HCT116 (cell line): ENCODE results near the gene VSNL1. TPM values are rescaled to one million over a fixed set of nuclear protein-coding genes. Genes with fewer than 3 reads are reported as not detected.

ENCODE experiments used
- ATAC-seq: fragments of 200-7000 bp; cut with Tn5 transposase; 2 replicates; pipeline ENCODE4 v1.9.1; 2020; ENCODE audit warnings: mild to moderate bottlenecking, moderate library complexity
- BruUV-seq: library from RNA; stranded (reverse); fragments of 400-500 nt; replicated peaks from 2 replicates; lab custom pipeline; 2021; lab: Mats Ljungman, UMichigan
- CTCF ChIA-PET: fragments of 300-600 bp; sonication (Branson Sonifier 250); formaldehyde crosslinking; loops from one replicate; lab custom pipeline; 2021; ENCODE audit warnings: antibody characterized with exemption; lab: Charles Lee
- POLR2A ChIA-PET: fragments of 300-600, 350-600 bp; sonication (Branson Sonifier 250); formaldehyde crosslinking; loops from one replicate; lab custom pipeline; 2021; ENCODE audit warnings: antibody characterized with exemption; lab: Charles Lee
- RAD21 ChIA-PET, 2 experiments: fragments of 300-600 bp; sonication (Branson Sonifier 250); formaldehyde crosslinking; loops; one replicate each; lab custom pipeline; 2023; ENCODE audit warnings: low total read pairs in 2 of 2; ENCODE audit not compliant: uncharacterized antibody in 2 of 2, unreplicated experiment in 2 of 2, low non-redundant PET in 1 of 2; lab: Charles Lee
- DNase-seq: peaks from one replicate; pipeline ENCODE4 v3.0.0-alpha.2; 2010; ENCODE audit warnings: low read depth, low spot score
- H2AFZ ChIP-seq: fragments of 200-600 bp; shearing (Covaris generic), sonication (generic); 2 replicates; pipeline ENCODE4 v1.6.1; 2017; ENCODE audit warnings: low read depth, mixed run types, mixed read lengths, antibody characterized with exemption, low read length; ENCODE audit not compliant: poor library complexity, severe bottlenecking
- H3K27ac ChIP-seq: 2 replicates; pipeline ENCODE4 v1.5.1; 2012; ENCODE audit warnings: low read depth, low read length
- H3K27me3 ChIP-seq: fragments of 200-600 bp; sonication (generic); 2 replicates; pipeline ENCODE4 v1.6.1; 2016; ENCODE audit warnings: mixed run types, low read length, mixed read lengths; ENCODE audit not compliant: insufficient read depth
- H3K36me3 ChIP-seq, 2 experiments: fragments of 200-500 bp in 1 of 2; fragments of 200-600 bp in 1 of 2; sonication (Bioruptor generic) in 1 of 2; sonication (generic) in 1 of 2; 2 replicates each; pipeline versions ENCODE4 v1.5.1 to v1.6.1; 2014 to 2016; ENCODE audit warnings: low read length in 2 of 2, inconsistent platforms in 1 of 2, mixed read lengths in 1 of 2, mixed run types in 1 of 2; ENCODE audit not compliant: insufficient read depth in 2 of 2, control insufficient read depth in 1 of 2
- H3K4me1 ChIP-seq, 2 experiments: fragments of 200-600 bp in 1 of 2; sonication (generic) in 1 of 2; 2 replicates each; pipeline versions ENCODE4 v1.5.1 to v1.6.1; 2012 to 2017; ENCODE audit warnings: low read length in 2 of 2, inconsistent platforms in 1 of 2, mild to moderate bottlenecking in 1 of 2, mixed read lengths in 1 of 2, mixed run types in 1 of 2, moderate library complexity in 1 of 2; ENCODE audit not compliant: insufficient read depth in 2 of 2, control insufficient read depth in 1 of 2
- H3K4me2 ChIP-seq: fragments of 200-600 bp; sonication (generic); 2 replicates; pipeline ENCODE4 v1.6.1; 2017; ENCODE audit warnings: mixed run types, low read length, mixed read lengths
- H3K4me3 ChIP-seq, 2 experiments: fragments of 200-600 bp in 1 of 2; sonication (generic) in 1 of 2; replicated peaks in 1 of 2; 2 replicates each; pipeline ENCODE4 v1.5.1; 2011 to 2016; ENCODE audit warnings: low read length in 2 of 2, control low read depth in 1 of 2, low read depth in 1 of 2, mild to moderate bottlenecking in 1 of 2, mixed read lengths in 1 of 2, mixed run types in 1 of 2
- H3K79me2 ChIP-seq: fragments of 200-600 bp; sonication (generic); 2 replicates; pipeline ENCODE4 v1.6.1; 2017; ENCODE audit warnings: mild to moderate bottlenecking, mixed run types, low read length, moderate library complexity, mixed read lengths; ENCODE audit not compliant: insufficient read depth
- H3K9ac ChIP-seq: fragments of 200-600 bp; sonication (generic); 2 replicates; pipeline ENCODE4 v1.6.1; 2016; ENCODE audit warnings: low read length, mixed read lengths
- H3K9me2 ChIP-seq: fragments of 200-600 bp; sonication (generic), shearing (Covaris generic); 2 replicates; pipeline ENCODE4 v1.6.1; 2017; ENCODE audit warnings: mixed run types, mild to moderate bottlenecking, moderate library complexity; ENCODE audit not compliant: insufficient read depth
- H3K9me3 ChIP-seq, 2 experiments: fragments of 200-500 bp in 1 of 2; fragments of 200-600 bp in 1 of 2; sonication (Bioruptor generic) in 1 of 2; sonication (generic) in 1 of 2; 2 replicates each; pipeline ENCODE4 v1.6.1; 2014 to 2017; ENCODE audit warnings: low read length in 2 of 2, mixed read lengths in 2 of 2, inconsistent platforms in 1 of 2, low read depth in 1 of 2, mild to moderate bottlenecking in 1 of 2, mixed run types in 1 of 2, moderate library complexity in 1 of 2; ENCODE audit not compliant: control insufficient read depth in 1 of 2, insufficient read depth in 1 of 2
- H4K20me1 ChIP-seq: fragments of 200-600 bp; sonication (generic), shearing (Covaris generic); 2 replicates; pipeline ENCODE4 v1.6.1; 2017; ENCODE audit warnings: mixed run types, mild to moderate bottlenecking, moderate library complexity; ENCODE audit not compliant: insufficient read depth
- ATF3 ChIP-seq: IDR thresholded peaks from 2 replicates; pipeline ENCODE4 v1.6.1; 2012
- CEBPB ChIP-seq: IDR thresholded peaks from 2 replicates; pipeline ENCODE4 v1.6.1; 2012; ENCODE audit warnings: low read depth
- CTCF ChIP-seq, 3 experiments: fragments of 200-600 bp in 1 of 3; sonication (generic) in 1 of 3; IDR thresholded peaks in 2 of 3; conservative IDR thresholded peaks in 1 of 3; 2 replicates each; pipeline ENCODE4 v1.5.1; 2012 to 2017; ENCODE audit warnings: low read depth in 2 of 3, low read length in 2 of 3, antibody characterized with exemption in 1 of 3, borderline replicate concordance in 1 of 3, control low read depth in 1 of 3, mild to moderate bottlenecking in 1 of 3, mixed read lengths in 1 of 3, mixed run types in 1 of 3, moderate library complexity in 1 of 3; ENCODE audit not compliant: insufficient read depth in 1 of 3
- EGR1 ChIP-seq: IDR thresholded peaks from 2 replicates; pipeline ENCODE4 v1.6.1; 2012; ENCODE audit warnings: low read depth
- ELF1 ChIP-seq: IDR thresholded peaks from 2 replicates; pipeline ENCODE4 v1.6.1; 2012; ENCODE audit warnings: low read depth, borderline replicate concordance
- EZH2 ChIP-seq: fragments of 200-600 bp; sonication (generic); IDR thresholded peaks from 2 replicates; pipeline ENCODE4 v1.6.1; 2017; ENCODE audit warnings: antibody characterized with exemption, mixed run types
- FOSL1 ChIP-seq: IDR thresholded peaks from 2 replicates; pipeline ENCODE4 v1.6.1; 2012; ENCODE audit warnings: low read depth
- JUND ChIP-seq: IDR thresholded peaks from 2 replicates; pipeline ENCODE4 v1.6.1; 2012
- POLR2A ChIP-seq: IDR thresholded peaks from 2 replicates; pipeline ENCODE4 v1.7.0; 2011; ENCODE audit warnings: borderline replicate concordance; ENCODE audit not compliant: insufficient read depth, insufficient read length; ENCODE audit errors: extremely low read depth
- RAD21 ChIP-seq: IDR thresholded peaks from 2 replicates; pipeline ENCODE4 v1.6.1; 2012; ENCODE audit warnings: low read depth, mild to moderate bottlenecking
- REST ChIP-seq: IDR thresholded peaks from 2 replicates; pipeline ENCODE4 v1.6.1; 2012; ENCODE audit warnings: low read depth
- SIN3A ChIP-seq: IDR thresholded peaks from 2 replicates; pipeline ENCODE4 v1.6.1; 2012; ENCODE audit warnings: low read depth
- SP1 ChIP-seq: IDR thresholded peaks from 2 replicates; pipeline ENCODE4 v1.6.1; 2012; ENCODE audit warnings: low read depth
- SRF ChIP-seq: IDR thresholded peaks from 2 replicates; pipeline ENCODE4 v1.6.1; 2012; ENCODE audit warnings: low read depth
- TCF7L2 ChIP-seq: IDR thresholded peaks from 2 replicates; pipeline ENCODE4 v1.7.0; 2011; ENCODE audit warnings: borderline replicate concordance, inconsistent platforms; ENCODE audit not compliant: insufficient read depth, insufficient read length; ENCODE audit errors: extremely low read depth
- YY1 ChIP-seq: IDR thresholded peaks from 2 replicates; pipeline ENCODE4 v1.6.1; 2011; ENCODE audit warnings: low read length, low read depth, moderate library complexity, mild to moderate bottlenecking; ENCODE audit not compliant: insufficient replicate concordance; ENCODE audit errors: extremely low read depth
- ZFX ChIP-seq: fragments of 450-650 bp; IDR thresholded peaks from 2 replicates; pipeline ENCODE4 v1.6.1; 2017
- ZNF274 ChIP-seq: fragments of 200-500 bp; sonication (Bioruptor generic); IDR thresholded peaks from 2 replicates; pipeline ENCODE4 v1.6.1; 2014; ENCODE audit warnings: mild to moderate bottlenecking, low read depth, low read length, inconsistent platforms
- intact Hi-C: fragments of 100-400 bp; cut with micrococcal nuclease; formaldehyde crosslinking; loops from 2 replicates; pipeline ENCODE4 v1.10.0; 2022
- total RNA-seq: library from RNA; stranded (reverse); gene quantifications from one replicate; pipeline ENCODE4 v1.2.1, GENCODE V29; 2021; ENCODE audit not compliant: unreplicated experiment
- TF ChIP-seq, protein P1 (sequence below): IDR thresholded peaks from 2 replicates; pipeline ENCODE4 v1.6.1; 2011; ENCODE audit warnings: mild to moderate bottlenecking, low read length, moderate library complexity; ENCODE audit not compliant: insufficient replicate concordance; ENCODE audit errors: extremely low read depth
- TF ChIP-seq, protein P2 (sequence below): IDR thresholded peaks from 2 replicates; pipeline ENCODE4 v1.6.1; 2012

VSNL1 gene
- total RNA-seq, 1 experiment from 2014 or later = 4.6 TPM

DNA sequence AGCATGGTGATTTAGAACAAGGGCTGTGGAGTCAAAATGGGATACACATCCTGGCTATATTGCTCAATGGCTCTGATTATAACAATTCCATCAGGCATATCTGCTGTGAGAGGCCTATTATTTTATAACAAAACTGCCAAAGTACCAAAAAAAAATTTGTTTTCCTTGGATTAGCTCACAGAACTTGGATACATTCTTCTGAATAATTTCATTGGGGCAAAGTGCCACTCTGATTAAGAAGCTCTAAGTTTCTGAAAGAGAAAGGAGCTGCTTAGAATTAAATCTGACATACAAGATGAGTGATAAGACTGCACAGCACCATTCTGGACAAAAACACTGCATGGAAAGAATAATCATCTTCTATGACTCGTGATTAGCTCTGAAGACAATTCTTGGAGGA is 127.4 kb downstream of the VSNL1 start:
- H3K79me2 ChIP-seq = no peaks in the 10 kb centered on the region
- ATAC-seq (no peak), DNase-seq (no peak)
- no peaks in the 10 kb centered on the region for H3K9me2 ChIP-seq
- no peaks in the 10 kb centered on the region for H3K27me3 ChIP-seq
- H3K4me2 ChIP-seq = no peak overlapping the region
- intact Hi-C loops = no loop called here
- BruUV-seq = no TSS peak
- no peaks in the 10 kb centered on the region for H3K9me3 ChIP-seq
- no peaks in the 10 kb centered on the region for H3K4me1 ChIP-seq
- H3K36me3 ChIP-seq = peaks cover 14 to 23% of the 10 kb centered on the region in 2 experiments; a peak in 3 of 4 replicates
- H3K4me3 ChIP-seq = no peak overlapping the region
- RAD21 ChIA-PET = no interaction called here
- no peak overlapping the region for H2AFZ ChIP-seq
- H4K20me1 ChIP-seq = no peaks in the 10 kb centered on the region; the same call in 1 of the 2 replicates
- TF ChIP-seq EZH2 (no peak), ELF1 (no peak), ZNF274 (no peak), YY1 (no peak), SRF (no peak), TCF7L2 (no peak), ZFX (no peak), REST (no peak), SP1 (no peak), JUND (no peak), FOSL1 (no peak), EGR1 (no peak), ATF3 (no peak), SIN3A (no peak), CEBPB (no peak), RAD21 (no peak), CTCF (IDR thresholded peaks at IDR 0.05 in 2 of 3, conservative IDR thresholded peaks at IDR 0.05 in 1 of 3; ENCODE audit: borderline replicate concordance in 1 of 3, insufficient read depth in 1 of 3, low read depth in 2 of 3, low read length in 2 of 3) (no peak), POLR2A (no peak)
- TF ChIP-seq, protein P1, sequence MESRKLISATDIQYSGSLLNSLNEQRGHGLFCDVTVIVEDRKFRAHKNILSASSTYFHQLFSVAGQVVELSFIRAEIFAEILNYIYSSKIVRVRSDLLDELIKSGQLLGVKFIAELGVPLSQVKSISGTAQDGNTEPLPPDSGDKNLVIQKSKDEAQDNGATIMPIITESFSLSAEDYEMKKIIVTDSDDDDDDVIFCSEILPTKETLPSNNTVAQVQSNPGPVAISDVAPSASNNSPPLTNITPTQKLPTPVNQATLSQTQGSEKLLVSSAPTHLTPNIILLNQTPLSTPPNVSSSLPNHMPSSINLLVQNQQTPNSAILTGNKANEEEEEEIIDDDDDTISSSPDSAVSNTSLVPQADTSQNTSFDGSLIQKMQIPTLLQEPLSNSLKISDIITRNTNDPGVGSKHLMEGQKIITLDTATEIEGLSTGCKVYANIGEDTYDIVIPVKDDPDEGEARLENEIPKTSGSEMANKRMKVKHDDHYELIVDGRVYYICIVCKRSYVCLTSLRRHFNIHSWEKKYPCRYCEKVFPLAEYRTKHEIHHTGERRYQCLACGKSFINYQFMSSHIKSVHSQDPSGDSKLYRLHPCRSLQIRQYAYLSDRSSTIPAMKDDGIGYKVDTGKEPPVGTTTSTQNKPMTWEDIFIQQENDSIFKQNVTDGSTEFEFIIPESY = no peak
- TF ChIP-seq, protein P2, sequence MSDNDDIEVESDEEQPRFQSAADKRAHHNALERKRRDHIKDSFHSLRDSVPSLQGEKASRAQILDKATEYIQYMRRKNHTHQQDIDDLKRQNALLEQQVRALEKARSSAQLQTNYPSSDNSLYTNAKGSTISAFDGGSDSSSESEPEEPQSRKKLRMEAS = no peak
- no peak overlapping the region for H3K27ac ChIP-seq
- H3K9ac ChIP-seq = no peak overlapping the region
- POLR2A ChIA-PET = no interaction called here
- CTCF ChIA-PET = no interaction called here
